ENCODE measurements around the gene GRIN1.

GRCh38 chr9:137167277-137167746, 28.4 kb downstream of the GRIN1 start:
- TF ChIP-seq, protein P1, sequence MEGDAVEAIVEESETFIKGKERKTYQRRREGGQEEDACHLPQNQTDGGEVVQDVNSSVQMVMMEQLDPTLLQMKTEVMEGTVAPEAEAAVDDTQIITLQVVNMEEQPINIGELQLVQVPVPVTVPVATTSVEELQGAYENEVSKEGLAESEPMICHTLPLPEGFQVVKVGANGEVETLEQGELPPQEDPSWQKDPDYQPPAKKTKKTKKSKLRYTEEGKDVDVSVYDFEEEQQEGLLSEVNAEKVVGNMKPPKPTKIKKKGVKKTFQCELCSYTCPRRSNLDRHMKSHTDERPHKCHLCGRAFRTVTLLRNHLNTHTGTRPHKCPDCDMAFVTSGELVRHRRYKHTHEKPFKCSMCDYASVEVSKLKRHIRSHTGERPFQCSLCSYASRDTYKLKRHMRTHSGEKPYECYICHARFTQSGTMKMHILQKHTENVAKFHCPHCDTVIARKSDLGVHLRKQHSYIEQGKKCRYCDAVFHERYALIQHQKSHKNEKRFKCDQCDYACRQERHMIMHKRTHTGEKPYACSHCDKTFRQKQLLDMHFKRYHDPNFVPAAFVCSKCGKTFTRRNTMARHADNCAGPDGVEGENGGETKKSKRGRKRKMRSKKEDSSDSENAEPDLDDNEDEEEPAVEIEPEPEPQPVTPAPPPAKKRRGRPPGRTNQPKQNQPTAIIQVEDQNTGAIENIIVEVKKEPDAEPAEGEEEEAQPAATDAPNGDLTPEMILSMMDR (IDR thresholded peaks at IDR 0.05; ENCODE audit: insufficient read depth, low read length, poor library complexity, severe bottlenecking) = no peak
- no peak for TF ChIP-seq EZH2phosphoT487 (conservative IDR thresholded peaks at IDR 0.05; ENCODE audit: low read length)

Data from SU-DHL-6 (cell line).